Neural progenitor cell (in vitro differentiated cells): ENCODE results near the gene FLT3.

Experiments
- CTCF ChIP-seq: fragments of 200-600 bp; sonication (generic); IDR thresholded peaks from 2 replicates; pipeline ENCODE4 v1.5.1; 2017; ENCODE audit warnings: antibody characterized with exemption, mild to moderate bottlenecking
- EZH2 ChIP-seq: fragments of 200-600 bp; sonication (generic); IDR thresholded peaks from 2 replicates; pipeline ENCODE4 v1.6.1; 2017; ENCODE audit warnings: antibody characterized with exemption, mild to moderate bottlenecking, moderate library complexity
- EZH2phosphoT487 ChIP-seq: fragments of 200-600 bp; sonication (generic); IDR thresholded peaks from 2 replicates; pipeline ENCODE4 v1.6.1; 2017; ENCODE audit warnings: antibody characterized with exemption

- no peak for TF ChIP-seq CTCF
- no peak for TF ChIP-seq EZH2
- no peak for TF ChIP-seq EZH2phosphoT487
Observed at GRCh38 chr13:28035146-28035782, 65.1 kb downstream of the FLT3 start.
